SK-N-SH treated with all-trans-retinoic acid at 6 μM for 48 hours (cell line): ENCODE measurements around the gene STT3B.

Experiments
- ARNTL ChIP-seq: fragments of 450-650 bp; formaldehyde crosslinking; IDR thresholded peaks from 2 replicates; pipeline ENCODE4 v1.5.0; 2020; ENCODE audit warnings: low read depth, mild to moderate bottlenecking, moderate library complexity, borderline replicate concordance
- CSDC2 ChIP-seq: fragments of 250-450 bp; sonication (Bioruptor Pico); IDR thresholded peaks from 2 replicates; pipeline ENCODE4 v1.5.0; 2020; ENCODE audit warnings: mild to moderate bottlenecking, moderate library complexity
- PPARA ChIP-seq: fragments of 250-450 bp; sonication (Bioruptor Pico); IDR thresholded peaks from 2 replicates; pipeline ENCODE4 v1.5.0; 2020; ENCODE audit warnings: mild to moderate bottlenecking, borderline replicate concordance
- ZC3H10 ChIP-seq: fragments of 250-450 bp; sonication (Bioruptor Pico); IDR thresholded peaks from 2 replicates; pipeline ENCODE4 v1.5.1; 2021; ENCODE audit warnings: mild to moderate bottlenecking, moderate library complexity
- ZFP3 ChIP-seq: fragments of 250-450 bp; sonication (Bioruptor Pico); IDR thresholded peaks from 2 replicates; pipeline ENCODE4 v1.5.0; 2020; ENCODE audit warnings: mild to moderate bottlenecking, moderate library complexity
- ZFP30 ChIP-seq: fragments of 450-650 bp; formaldehyde crosslinking; IDR thresholded peaks from 2 replicates; pipeline ENCODE4 v1.5.0; 2022; ENCODE audit warnings: mild to moderate bottlenecking, moderate library complexity
- ZNF8 ChIP-seq: fragments of 450-650 bp; formaldehyde crosslinking; IDR thresholded peaks from 2 replicates; pipeline ENCODE4 v1.5.0; 2020; ENCODE audit warnings: mild to moderate bottlenecking, moderate library complexity
- TF ChIP-seq, protein P1 (sequence below): fragments of 250-450 bp; sonication (Bioruptor Pico); IDR thresholded peaks from 2 replicates; pipeline ENCODE4 v1.5.1; 2021; ENCODE audit warnings: mild to moderate bottlenecking, moderate library complexity
- TF ChIP-seq, protein P2 (sequence below): fragments of 250-450 bp; sonication (Bioruptor Pico); IDR thresholded peaks from 2 replicates; pipeline ENCODE4 v1.5.0; 2020; ENCODE audit warnings: mild to moderate bottlenecking, moderate library complexity
- TF ChIP-seq, protein P3 (sequence below): fragments of 250-450 bp; sonication (Bioruptor Pico); IDR thresholded peaks from 2 replicates; pipeline ENCODE4 v1.5.1; 2020; ENCODE audit warnings: low read depth, mild to moderate bottlenecking, moderate library complexity
- TF ChIP-seq, protein P4 (sequence below): fragments of 250-450 bp; sonication (Bioruptor Pico); IDR thresholded peaks from 2 replicates; pipeline ENCODE4 v1.8.0; 2020; ENCODE audit warnings: mild to moderate bottlenecking, moderate library complexity, borderline replicate concordance

DNA sequence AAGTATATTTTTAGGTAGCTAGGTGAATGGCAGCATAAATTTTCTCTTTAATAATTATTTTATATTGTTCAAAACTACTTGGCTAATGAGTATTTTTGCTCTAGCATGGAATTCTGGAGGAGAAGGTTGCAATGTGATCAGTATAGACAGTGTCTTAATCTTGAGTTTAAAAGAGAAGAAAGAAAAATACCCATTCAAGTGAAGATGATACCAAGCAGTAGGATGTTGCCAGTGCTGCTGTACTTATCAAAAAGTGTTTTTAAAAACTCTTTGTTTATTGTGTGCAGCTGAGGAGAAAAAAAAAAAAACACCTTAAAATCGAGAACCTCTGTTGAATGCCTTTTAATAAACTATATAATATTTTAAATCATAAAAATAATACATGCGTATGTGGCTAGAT is 47.9 kb downstream of the STT3B start:
- TF ChIP-seq, protein P1, sequence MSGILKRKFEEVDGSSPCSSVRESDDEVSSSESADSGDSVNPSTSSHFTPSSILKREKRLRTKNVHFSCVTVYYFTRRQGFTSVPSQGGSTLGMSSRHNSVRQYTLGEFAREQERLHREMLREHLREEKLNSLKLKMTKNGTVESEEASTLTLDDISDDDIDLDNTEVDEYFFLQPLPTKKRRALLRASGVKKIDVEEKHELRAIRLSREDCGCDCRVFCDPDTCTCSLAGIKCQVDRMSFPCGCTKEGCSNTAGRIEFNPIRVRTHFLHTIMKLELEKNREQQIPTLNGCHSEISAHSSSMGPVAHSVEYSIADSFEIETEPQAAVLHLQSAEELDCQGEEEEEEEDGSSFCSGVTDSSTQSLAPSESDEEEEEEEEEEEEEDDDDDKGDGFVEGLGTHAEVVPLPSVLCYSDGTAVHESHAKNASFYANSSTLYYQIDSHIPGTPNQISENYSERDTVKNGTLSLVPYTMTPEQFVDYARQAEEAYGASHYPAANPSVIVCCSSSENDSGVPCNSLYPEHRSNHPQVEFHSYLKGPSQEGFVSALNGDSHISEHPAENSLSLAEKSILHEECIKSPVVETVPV (CRISPR knock-in tag): no peak
- TF ChIP-seq ZNF8: no peak
- TF ChIP-seq PPARA (CRISPR knock-in tag): no peak
- TF ChIP-seq ARNTL: no peak
- TF ChIP-seq ZC3H10: no peak
- no peak for TF ChIP-seq ZFP3 (CRISPR knock-in tag)
- TF ChIP-seq, protein P2, sequence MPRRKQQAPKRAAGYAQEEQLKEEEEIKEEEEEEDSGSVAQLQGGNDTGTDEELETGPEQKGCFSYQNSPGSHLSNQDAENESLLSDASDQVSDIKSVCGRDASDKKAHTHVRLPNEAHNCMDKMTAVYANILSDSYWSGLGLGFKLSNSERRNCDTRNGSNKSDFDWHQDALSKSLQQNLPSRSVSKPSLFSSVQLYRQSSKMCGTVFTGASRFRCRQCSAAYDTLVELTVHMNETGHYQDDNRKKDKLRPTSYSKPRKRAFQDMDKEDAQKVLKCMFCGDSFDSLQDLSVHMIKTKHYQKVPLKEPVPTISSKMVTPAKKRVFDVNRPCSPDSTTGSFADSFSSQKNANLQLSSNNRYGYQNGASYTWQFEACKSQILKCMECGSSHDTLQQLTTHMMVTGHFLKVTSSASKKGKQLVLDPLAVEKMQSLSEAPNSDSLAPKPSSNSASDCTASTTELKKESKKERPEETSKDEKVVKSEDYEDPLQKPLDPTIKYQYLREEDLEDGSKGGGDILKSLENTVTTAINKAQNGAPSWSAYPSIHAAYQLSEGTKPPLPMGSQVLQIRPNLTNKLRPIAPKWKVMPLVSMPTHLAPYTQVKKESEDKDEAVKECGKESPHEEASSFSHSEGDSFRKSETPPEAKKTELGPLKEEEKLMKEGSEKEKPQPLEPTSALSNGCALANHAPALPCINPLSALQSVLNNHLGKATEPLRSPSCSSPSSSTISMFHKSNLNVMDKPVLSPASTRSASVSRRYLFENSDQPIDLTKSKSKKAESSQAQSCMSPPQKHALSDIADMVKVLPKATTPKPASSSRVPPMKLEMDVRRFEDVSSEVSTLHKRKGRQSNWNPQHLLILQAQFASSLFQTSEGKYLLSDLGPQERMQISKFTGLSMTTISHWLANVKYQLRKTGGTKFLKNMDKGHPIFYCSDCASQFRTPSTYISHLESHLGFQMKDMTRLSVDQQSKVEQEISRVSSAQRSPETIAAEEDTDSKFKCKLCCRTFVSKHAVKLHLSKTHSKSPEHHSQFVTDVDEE (CRISPR knock-in tag): no peak
- no peak for TF ChIP-seq CSDC2 (CRISPR knock-in tag)
- TF ChIP-seq, protein P3, sequence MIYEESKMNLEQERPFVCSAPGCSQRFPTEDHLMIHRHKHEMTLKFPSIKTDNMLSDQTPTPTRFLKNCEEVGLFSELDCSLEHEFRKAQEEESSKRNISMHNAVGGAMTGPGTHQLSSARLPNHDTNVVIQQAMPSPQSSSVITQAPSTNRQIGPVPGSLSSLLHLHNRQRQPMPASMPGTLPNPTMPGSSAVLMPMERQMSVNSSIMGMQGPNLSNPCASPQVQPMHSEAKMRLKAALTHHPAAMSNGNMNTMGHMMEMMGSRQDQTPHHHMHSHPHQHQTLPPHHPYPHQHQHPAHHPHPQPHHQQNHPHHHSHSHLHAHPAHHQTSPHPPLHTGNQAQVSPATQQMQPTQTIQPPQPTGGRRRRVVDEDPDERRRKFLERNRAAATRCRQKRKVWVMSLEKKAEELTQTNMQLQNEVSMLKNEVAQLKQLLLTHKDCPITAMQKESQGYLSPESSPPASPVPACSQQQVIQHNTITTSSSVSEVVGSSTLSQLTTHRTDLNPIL (CRISPR knock-in tag): no peak
- TF ChIP-seq, protein P4, sequence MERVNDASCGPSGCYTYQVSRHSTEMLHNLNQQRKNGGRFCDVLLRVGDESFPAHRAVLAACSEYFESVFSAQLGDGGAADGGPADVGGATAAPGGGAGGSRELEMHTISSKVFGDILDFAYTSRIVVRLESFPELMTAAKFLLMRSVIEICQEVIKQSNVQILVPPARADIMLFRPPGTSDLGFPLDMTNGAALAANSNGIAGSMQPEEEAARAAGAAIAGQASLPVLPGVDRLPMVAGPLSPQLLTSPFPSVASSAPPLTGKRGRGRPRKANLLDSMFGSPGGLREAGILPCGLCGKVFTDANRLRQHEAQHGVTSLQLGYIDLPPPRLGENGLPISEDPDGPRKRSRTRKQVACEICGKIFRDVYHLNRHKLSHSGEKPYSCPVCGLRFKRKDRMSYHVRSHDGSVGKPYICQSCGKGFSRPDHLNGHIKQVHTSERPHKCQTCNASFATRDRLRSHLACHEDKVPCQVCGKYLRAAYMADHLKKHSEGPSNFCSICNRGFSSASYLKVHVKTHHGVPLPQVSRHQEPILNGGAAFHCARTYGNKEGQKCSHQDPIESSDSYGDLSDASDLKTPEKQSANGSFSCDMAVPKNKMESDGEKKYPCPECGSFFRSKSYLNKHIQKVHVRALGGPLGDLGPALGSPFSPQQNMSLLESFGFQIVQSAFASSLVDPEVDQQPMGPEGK (CRISPR knock-in tag): no peak
- TF ChIP-seq ZFP30 (CRISPR knock-in tag): no peak
